ENCODE results near the gene BCAS4.

The BCAS4 gene

GRCh38 chr20:50916934-50917333 is 122.1 kb downstream of the BCAS4 start:
- DNase-seq = no peak

GRCh38 chr20:50918403-50918802 is 123.5 kb downstream of the BCAS4 start:
- DNase-seq = no peak

- no peak for DNase-seq
Measured at GRCh38 chr20:50919567-50919966, 124.7 kb downstream of the BCAS4 start.

- DNase-seq = peak; percentile 33
Measured at GRCh38 chr20:50920997-50921396, 126.1 kb downstream of the BCAS4 start.

- DNase-seq = no peak
Measured at GRCh38 chr20:50921803-50922501, 127.1 kb downstream of the BCAS4 start.

GRCh38 chr20:50924261-50924920 is 129.5 kb downstream of the BCAS4 start:
- no peak for DNase-seq

- no peak for DNase-seq
Measured at GRCh38 chr20:50926530-50926929, 131.7 kb downstream of the BCAS4 start.

Measured in CD4-positive, alpha-beta T cell treated with Interleukin-17A for 1 hour (primary cell).